ENCODE measurements around the gene USP6NL. TPM values are rescaled to one million over a fixed set of nuclear protein-coding genes. Genes with fewer than 3 reads are reported as not detected.

Gene USP6NL
- total RNA-seq, 1 donor from 2014 or later = 19.5 TPM

DNA sequence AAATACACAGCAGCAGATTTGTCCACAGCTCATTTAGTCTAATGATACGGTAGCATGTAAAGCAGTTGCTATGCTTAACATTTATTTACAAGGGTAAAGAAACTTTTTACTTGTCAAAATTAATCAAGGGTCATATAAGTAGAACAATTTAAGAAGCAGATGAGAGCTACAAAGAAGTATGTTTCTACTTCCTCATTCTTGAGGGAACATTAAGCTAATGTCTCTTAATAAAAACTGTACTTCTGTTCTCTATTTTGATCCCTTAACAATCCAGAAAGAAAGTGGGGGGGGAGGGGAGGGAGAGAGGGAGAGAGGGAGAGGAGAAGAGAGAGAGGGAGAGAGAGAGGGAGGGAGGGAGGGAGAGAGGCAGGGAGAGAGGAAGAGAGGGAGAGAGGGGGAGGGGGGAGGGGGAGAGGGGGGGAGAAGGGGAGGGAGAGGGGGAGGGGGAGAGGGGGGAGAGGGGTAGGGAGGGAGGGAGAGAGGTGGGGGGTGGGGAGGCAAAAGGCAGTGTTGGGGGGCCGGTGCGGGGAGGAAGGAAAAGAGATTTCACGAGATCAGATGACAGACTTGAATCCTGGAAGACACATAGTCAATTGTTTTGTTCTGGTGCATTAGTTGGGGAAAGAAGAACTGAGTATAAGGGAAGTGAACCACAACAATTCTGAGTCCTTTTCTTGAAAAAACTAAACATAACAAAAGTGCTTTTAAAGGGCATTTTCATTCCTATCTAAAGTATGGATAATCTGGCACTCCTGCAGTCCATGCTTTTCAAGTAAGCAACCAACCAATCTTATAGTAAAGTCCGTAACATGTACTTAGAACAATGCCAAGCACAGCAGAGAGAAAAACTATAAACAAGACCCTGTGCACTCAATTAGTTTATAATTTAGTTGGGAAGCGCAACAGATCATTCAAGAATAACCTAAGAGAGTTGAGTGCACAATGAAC, 128.0 kb downstream of the USP6NL start:
- no peak for DNase-seq (ENCODE audit: low read depth, low spot score)

DNA sequence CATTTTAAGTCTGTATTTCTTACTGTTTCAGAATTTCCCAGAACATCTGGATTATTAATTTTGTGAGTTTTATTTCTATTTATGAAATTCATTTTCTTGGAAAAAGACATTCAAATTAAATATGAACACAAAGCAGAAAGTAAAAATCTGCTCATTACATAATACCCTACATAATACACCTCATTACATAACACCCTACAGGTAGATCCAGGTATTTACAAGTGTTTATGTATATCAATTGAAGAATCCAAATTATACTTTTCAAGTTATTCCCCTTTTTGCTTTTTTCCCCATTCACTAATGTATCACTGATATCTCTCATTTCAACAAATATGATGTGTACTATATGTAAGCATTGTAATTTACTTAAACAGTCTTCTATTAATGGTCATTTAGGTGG, 129.1 kb downstream of the USP6NL start:
- no peak for DNase-seq (ENCODE audit: low read depth, low spot score)

DNA sequence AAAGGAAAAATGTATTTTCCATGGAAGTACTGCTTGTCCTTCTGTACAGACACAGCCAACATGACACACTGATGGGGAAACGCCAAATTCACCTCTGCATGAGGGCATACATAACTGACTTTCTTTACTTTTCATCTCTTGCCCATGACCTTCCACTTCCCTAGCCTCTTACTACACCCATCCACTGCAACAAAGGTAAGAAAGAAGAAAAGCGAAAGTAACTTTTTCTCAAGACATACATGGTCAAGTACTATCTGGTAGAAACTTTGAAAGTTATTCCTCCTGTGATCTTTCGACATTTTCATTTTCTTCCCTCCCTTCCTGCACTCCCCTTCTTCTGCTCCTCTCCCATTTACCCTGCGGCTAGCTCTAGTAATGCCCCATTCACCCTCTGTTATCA, 130.8 kb downstream of the USP6NL start:
- DNase-seq (ENCODE audit: low read depth, low spot score) = no peak

GRCh38 chr10:11479300-11479699, 132.2 kb downstream of the USP6NL start:
- DNase-seq (ENCODE audit: low read depth, low spot score) = no peak

GRCh38 chr10:11478807-11479206, 132.6 kb downstream of the USP6NL start:
- DNase-seq (ENCODE audit: low read depth, low spot score) = no peak

DNA sequence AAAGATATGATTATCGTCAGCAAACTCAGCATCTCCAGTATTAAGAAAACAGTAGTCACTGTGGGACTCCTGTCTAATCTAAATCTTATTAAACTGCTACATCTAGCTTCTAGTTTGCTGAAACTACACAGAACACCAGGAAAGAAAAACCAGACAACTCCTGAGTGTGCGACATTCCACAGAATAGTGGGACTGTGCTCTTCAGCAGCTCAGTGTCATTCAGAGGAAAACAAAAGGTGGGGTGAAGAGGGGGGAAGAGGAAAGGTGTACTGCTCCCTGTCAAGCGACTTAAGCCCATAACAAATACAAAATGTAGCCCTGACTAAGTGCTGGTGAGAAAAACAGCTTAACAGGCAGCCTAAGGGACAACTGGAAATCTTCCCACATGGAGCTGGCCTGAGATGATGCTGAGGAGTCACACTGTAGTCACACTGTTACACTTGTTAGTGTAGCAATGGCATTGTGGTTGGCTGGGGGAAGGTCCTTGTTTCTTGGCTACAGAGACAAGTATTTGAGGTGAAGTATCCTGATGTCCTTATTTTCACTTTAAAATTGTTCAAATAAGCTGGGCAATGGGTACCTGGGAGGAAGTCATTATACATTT, 135.5 kb downstream of the USP6NL start:
- no peak for DNase-seq (ENCODE audit: low read depth, low spot score)

GRCh38 chr10:11473128-11473760, 138.2 kb downstream of the USP6NL start:
- DNase-seq (ENCODE audit: low read depth, low spot score) = no peak

DNA sequence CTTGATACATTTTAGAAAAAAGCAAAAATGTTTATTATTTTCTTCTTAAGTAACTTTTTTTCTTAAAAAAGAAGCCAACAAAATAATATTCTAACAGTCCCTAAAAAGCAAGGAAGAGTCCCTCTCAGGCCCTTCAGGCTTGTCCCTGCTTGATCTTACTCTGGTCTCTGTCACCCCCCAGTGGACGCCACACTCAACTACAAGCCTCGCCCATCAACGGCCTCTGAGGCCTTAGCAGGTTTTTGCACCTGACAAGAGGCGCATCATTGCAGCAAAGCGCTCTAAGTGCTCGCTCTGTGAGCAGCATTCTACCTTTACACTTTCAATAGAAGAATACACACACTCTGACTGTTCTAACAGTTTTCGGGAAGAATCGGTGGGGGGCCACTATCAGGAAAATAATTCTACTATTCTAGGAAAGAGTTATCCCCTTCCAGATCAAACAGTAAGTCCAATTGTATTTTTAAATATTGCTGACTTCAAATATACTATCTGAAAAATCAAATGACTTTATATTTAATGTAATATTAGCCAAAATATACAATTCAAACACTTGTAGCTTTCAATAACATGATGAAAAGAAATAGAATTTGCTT, 139.2 kb downstream of the USP6NL start:
- DNase-seq (ENCODE audit: low read depth, low spot score) = no peak

DNA sequence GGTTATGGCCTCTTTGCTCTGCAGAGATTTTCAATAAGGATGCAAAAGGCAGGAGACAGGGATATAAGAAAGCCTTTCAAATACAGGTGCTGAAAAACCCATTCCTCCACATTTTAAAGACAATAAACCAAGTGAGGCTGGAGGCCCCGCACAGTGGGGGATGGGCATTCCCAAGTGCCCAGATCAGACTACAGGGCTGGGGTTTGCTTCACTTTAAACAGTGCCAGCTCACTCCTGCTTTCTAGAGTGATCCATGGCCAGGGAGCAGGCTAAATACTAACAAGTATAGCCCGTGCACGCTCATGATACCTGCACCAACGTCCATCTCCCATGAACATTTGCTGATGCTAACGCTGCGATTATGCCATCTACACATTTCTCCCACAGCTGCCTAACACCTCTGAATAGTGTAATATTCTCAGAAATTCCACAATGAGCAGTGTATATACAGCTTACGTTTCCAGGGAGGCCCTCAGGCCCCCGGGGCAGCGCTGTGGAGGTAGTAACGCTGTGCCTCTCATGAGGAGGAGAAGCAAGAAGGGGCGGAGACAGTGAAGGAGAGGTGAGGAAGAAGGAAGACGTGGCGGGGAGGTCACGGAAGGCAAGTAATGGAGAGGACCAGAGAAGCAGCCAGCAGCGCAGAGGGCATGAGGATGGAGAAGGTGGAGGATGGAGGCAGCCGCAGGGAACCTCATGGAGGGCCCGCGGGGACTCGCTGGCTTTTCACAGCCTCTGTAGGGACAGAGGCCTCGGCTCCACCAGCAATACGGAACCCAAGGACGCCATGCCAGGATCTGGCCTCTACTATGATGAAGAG, 141.7 kb downstream of the USP6NL start:
- no peak for DNase-seq (ENCODE audit: low read depth, low spot score)

DNA sequence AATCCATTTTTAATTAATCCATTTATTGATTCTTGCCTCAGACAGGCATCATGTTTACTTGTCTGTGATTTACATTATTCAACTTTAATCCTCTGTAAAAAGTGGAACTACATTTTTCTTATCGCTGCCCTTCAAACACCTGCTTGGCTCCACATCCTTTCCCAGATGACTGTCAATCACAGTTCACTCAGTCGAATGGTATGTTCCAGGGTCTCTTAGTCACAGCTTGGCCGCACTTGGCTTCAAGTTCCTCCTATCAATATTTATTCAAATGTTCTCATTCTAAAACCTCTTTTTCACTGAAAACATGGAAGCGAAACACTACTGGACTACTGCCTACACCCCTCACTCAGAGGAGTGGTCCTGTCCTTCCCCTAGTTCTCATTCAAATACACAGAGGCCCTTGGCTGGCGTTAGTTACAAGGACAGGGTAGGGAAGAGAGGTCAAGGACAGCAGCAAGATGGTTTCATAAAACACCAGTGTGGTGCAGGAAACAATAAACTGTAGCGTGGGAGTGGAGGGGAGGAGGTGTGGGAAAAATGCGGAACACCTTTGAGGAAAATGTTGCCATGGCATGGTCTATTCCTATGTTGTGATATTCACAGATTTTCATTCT, 143.2 kb downstream of the USP6NL start:
- peak; percentile 51 for DNase-seq (ENCODE audit: low read depth, low spot score)

GRCh38 chr10:11465406-11465805, 146.0 kb downstream of the USP6NL start:
- DNase-seq (ENCODE audit: low read depth, low spot score) = no peak

GRCh38 chr10:11463111-11463510, 148.3 kb downstream of the USP6NL start:
- no peak for DNase-seq (ENCODE audit: low read depth, low spot score)

- no peak for DNase-seq (ENCODE audit: low read depth, low spot score)
Observed at GRCh38 chr10:11462071-11462470, 149.4 kb downstream of the USP6NL start.

DNA sequence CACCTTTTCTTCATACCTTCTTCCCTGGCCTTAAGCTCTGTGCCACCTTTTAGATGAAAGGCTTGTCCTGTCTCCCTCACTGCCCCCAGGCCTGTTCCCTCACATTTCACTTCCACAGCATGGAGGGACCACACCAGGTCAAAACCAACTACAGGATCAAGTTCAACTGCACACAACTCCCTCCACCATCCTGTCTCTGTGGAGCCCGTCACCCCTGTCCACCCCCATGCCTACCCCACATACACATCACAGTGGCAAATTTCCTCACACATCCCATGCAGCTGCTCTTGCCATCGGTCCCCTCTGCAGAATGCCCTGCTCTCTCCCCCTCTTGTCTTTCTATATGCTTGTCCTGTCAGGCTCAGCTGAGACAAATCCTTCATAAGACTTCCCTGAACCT, 154.1 kb downstream of the USP6NL start:
- no peak for DNase-seq (ENCODE audit: low read depth, low spot score)

DNA sequence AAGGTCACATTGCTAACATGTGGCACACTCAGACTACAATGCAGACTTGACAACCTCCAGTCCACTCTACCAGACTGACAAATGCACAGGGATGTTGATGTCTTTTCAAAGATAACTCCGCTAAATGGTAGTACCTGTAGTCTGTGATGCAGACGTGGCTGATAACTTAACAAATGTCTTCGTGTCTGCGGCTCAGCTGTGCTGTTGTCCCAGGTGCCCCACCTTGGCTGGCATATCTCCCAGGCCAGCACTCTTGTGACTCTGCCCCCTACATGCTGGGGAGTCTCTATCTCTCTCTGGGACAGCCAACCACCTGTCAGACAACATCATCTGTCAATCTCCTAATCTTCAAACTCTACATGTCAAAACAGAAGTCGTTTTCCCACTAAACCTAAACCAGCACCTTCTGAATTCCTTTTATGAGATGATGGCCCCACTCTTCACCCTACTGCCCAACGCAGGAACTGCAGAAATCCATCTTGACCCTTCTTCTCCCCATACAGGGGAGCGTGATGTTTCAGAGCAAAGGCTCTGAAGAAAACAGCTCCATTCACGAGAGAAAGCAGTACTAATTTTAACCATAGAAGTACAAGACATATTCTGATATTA, 156.4 kb downstream of the USP6NL start:
- DNase-seq (ENCODE audit: low read depth, low spot score) = no peak

DNA sequence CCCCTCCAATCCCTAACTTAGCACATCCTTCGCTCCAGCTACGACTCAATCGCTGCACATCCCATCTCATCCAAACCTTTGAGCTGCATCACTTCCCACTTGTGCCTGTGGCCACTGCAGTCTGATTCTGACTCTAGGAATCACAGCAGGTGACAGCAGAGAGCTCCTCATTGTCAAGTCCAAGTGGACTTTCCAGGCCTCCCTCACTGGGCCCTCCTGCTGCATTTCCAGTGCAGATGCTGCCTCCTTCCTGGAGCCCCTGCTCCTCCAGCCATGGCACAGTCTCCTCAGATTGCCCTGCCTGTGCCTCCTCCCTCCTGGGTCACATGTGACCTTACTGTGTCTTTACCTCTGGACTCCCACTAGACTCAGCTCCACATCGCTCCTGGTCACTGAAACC, 157.3 kb downstream of the USP6NL start:
- DNase-seq (ENCODE audit: low read depth, low spot score) = no peak

DNA sequence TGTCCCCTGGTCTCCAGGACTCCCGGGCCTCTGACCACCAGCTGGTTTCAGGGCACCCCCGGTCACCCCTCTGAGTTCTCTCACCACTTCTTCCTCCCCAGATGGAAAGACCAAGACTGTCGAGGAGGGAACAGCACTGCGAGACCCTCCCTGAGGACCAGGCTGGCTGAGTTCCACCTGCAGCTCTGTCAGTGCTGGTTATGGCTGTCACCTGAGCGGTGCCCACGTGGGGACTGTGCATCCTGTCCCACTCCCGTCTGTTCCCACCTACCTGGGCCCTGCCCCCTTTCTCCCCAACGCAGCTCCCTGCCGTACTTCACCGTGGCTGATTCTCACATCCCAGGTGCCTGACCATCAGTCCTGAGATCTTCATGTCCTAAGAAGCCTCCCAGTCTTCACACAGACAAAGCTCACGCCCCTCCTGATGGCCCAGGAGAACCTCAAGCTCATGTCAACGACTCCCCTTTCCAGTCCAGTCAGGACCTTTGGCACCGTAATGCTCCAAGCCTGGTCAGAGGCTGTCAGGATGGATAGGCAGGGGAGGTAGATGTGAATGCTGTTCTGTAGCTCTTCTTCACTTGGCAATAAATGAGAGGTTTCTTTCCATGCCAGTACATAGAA, 159.7 kb downstream of the USP6NL start:
- DNase-seq (ENCODE audit: low read depth, low spot score) = no peak

DNA sequence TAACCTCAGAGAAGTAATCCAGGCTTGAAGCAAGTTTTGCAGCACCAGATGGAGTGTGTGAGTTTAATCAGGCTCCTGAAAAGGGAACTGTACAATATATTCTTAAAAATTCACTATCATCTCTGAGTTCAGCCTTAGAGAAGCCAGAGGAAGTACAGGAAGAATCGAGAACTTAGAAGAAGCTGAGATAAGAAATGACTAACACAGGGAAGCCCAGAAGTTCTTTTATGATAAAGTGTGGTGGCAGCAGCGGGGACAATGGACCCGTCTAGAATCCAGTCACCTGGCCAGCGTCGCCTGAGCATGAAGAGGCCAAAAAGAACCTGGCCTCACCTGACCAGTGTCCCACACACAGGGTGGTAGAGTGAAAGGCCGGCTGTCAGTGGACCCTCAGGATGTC, 161.0 kb downstream of the USP6NL start:
- no peak for DNase-seq (ENCODE audit: low read depth, low spot score)

- no peak for DNase-seq (ENCODE audit: low read depth, low spot score)
Observed at GRCh38 chr10:11449761-11450160, 161.7 kb downstream of the USP6NL start.
